GM18505 (cell line): Measurements from ENCODE around the gene CRX.
"Not testable (repeated sequence)": the region's sequence is repeated elsewhere in the genome, so short reads cannot be mapped to it uniquely, and the experiment has no call there.

ENCODE experiments used
- ATAC-seq: cut with Tn5 transposase; IDR thresholded peaks from one replicate; pipeline ENCODE4 v1.9.1; 2021; ENCODE audit not compliant: unreplicated experiment
- POLR2A ChIP-seq: IDR thresholded peaks from 4 replicates; pipeline ENCODE4 v1.6.1; 2011; ENCODE audit warnings: borderline replicate concordance; ENCODE audit not compliant: insufficient read depth, insufficient read length; ENCODE audit errors: extremely low read depth

The CRX gene

GRCh38 chr19:47819858-47820257, 1.9 kb upstream of the CRX start:
- no peak for TF ChIP-seq POLR2A
- ATAC-seq: no peak

- no peak for ATAC-seq
- no peak for TF ChIP-seq POLR2A
Observed at GRCh38 chr19:47820410-47820809, 1.3 kb upstream of the CRX start.

- TF ChIP-seq POLR2A: no peak
- ATAC-seq: no peak
Observed at GRCh38 chr19:47824396-47824795, 2.7 kb downstream of the CRX start.

GRCh38 chr19:47826800-47827199, 5.1 kb downstream of the CRX start:
- ATAC-seq: no peak
- no peak for TF ChIP-seq POLR2A

GRCh38 chr19:47832723-47833122, 11.0 kb downstream of the CRX start:
- no peak for ATAC-seq
- no peak for TF ChIP-seq POLR2A

- ATAC-seq: no peak
- TF ChIP-seq POLR2A: no peak
Observed at GRCh38 chr19:47836038-47836437, 14.3 kb downstream of the CRX start.

- no peak for ATAC-seq
- TF ChIP-seq POLR2A: no peak
Observed at GRCh38 chr19:47839411-47839810, 17.7 kb downstream of the CRX start.

- TF ChIP-seq POLR2A: no peak
- ATAC-seq: no peak
Observed at GRCh38 chr19:47839913-47840312, 18.2 kb downstream of the CRX start.

GRCh38 chr19:47842941-47843340, 21.2 kb downstream of the CRX start:
- TF ChIP-seq POLR2A: no peak
- no peak for ATAC-seq

- no peak for ATAC-seq
- no peak for TF ChIP-seq POLR2A
Observed at GRCh38 chr19:47848425-47848822, 26.7 kb downstream of the CRX start.

GRCh38 chr19:47848823-47849473, 27.2 kb downstream of the CRX start:
- TF ChIP-seq POLR2A: no peak
- ATAC-seq: no peak

GRCh38 chr19:47853003-47853402, 31.3 kb downstream of the CRX start:
- no peak for TF ChIP-seq POLR2A
- ATAC-seq: no peak

GRCh38 chr19:47854459-47854858, 32.7 kb downstream of the CRX start:
- no peak for TF ChIP-seq POLR2A
- ATAC-seq: no peak

GRCh38 chr19:47858231-47858630, 36.5 kb downstream of the CRX start:
- ATAC-seq: not testable (repeated sequence)

- ATAC-seq: not testable (repeated sequence)
Observed at GRCh38 chr19:47858646-47859285, 37.0 kb downstream of the CRX start, which contains the start of gene TPRX2. Gene TPRX2 (plus strand): TSS chr19:47859235. CDS start chr19:47859247, 12 bp downstream.

GRCh38 chr19:47859838-47860237, 38.1 kb downstream of the CRX start:
- not testable (repeated sequence) for ATAC-seq
